Activated CD4-positive, alpha-beta T cell treated with anti-CD3 and anti-CD28 coated beads, Interleukin-2, Interleukin-6, amounts not matched to agents 100 ng/mL and 50 ng/mL, durations not matched to agents 16 hours and 8 hours (primary cell): ENCODE results near the gene LIN37.

Source experiments
- DNase-seq: peaks from one replicate; pipeline ENCODE4 v3.0.0-alpha.2; 2020

LIN37 gene

GRCh38 chr19:35776102-35776788 lies 27.9 kb downstream of the LIN37 start:
- no peak for DNase-seq

GRCh38 chr19:35777086-35777841 lies 28.9 kb downstream of the LIN37 start:
- DNase-seq: no peak

- no peak for DNase-seq
Observed at GRCh38 chr19:35777961-35778360, 29.6 kb downstream of the LIN37 start.

GRCh38 chr19:35779033-35779432 lies 30.7 kb downstream of the LIN37 start:
- DNase-seq: no peak

- DNase-seq: no peak
Observed at GRCh38 chr19:35780058-35780457, 31.7 kb downstream of the LIN37 start.

- no peak for DNase-seq
Observed at GRCh38 chr19:35780717-35781116, 32.3 kb downstream of the LIN37 start.

GRCh38 chr19:35781650-35782049 lies 33.3 kb downstream of the LIN37 start:
- no peak for DNase-seq

- no peak for DNase-seq
Observed at GRCh38 chr19:35782589-35782988, 34.2 kb downstream of the LIN37 start.

GRCh38 chr19:35783469-35784434 lies 35.4 kb downstream of the LIN37 start:
- no peak for DNase-seq

GRCh38 chr19:35784503-35785338 lies 36.3 kb downstream of the LIN37 start:
- DNase-seq: no peak

- no peak for DNase-seq
Observed at GRCh38 chr19:35785339-35785627, 36.9 kb downstream of the LIN37 start.

GRCh38 chr19:35786299-35787160 lies 38.2 kb downstream of the LIN37 start:
- no peak for DNase-seq

- no peak for DNase-seq
Observed at GRCh38 chr19:35787227-35787799, 38.9 kb downstream of the LIN37 start.

- no peak for DNase-seq
Observed at GRCh38 chr19:35788205-35788960, 40.0 kb downstream of the LIN37 start.

GRCh38 chr19:35789195-35789977 lies 41.0 kb downstream of the LIN37 start:
- DNase-seq: no peak

GRCh38 chr19:35789978-35790944 lies 41.9 kb downstream of the LIN37 start:
- DNase-seq: no peak

- DNase-seq: peak; percentile 19
Observed at GRCh38 chr19:35790981-35791813, 42.8 kb downstream of the LIN37 start.
